HL-60 (cell line): Measurements from ENCODE around the gene NOP9.

ENCODE experiments used
- CTCF ChIP-seq: IDR thresholded peaks from one replicate; pipeline ENCODE4 v1.5.1; 2011; ENCODE audit warnings: low read length, control low read depth, inconsistent platforms; ENCODE audit not compliant: insufficient read depth
- GABPA ChIP-seq: IDR thresholded peaks from 2 replicates; pipeline ENCODE4 v1.6.1; 2012; ENCODE audit warnings: low read depth
- POLR2AphosphoS5 ChIP-seq: IDR thresholded peaks from 2 replicates; pipeline ENCODE4 v1.6.1; 2012; ENCODE audit warnings: low read depth

DNA sequence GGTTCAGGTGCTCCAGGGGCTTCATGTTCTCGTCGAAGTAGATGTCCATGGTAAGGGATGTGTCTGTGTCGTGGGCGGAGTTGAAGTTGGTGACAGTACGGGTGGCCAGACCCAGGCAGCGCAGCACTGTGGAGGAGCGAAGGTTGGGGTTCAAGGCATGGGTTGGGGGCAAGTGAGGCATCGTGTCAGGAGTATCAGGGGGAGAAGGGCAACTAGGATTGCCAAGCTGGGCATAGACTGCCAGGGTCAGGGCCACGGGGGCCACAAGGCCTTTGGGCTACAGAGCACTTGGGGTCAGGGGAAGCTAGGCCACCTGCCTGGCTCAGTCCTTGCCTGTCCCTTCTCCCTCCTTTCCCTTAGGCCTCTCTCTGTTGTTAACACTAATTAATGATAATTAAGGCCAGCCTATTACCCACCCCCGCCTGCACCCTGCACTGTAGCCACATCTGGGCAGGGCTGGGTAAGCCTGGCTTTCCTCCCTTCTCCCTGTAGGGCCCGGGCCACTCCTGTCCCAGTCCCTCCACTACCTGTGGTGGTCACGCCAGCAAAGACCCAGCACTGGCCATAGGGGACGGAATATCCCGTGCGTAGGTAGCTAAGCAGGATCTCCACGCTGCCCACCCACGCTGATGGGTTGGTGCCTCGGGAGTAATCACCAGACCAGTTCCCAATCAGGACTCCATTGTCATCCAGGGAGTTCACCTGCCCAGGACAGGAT, 40.9 kb upstream of the NOP9 start:
- no peak for TF ChIP-seq CTCF
- TF ChIP-seq GABPA, result no peak
- TF ChIP-seq POLR2AphosphoS5, result no peak
